Heart left ventricle (tissue), 16 donors: ENCODE measurements around the gene SSR4. TPM values are rescaled to one million over a fixed set of nuclear protein-coding genes. Genes with fewer than 3 reads are reported as not detected.
A peak's percentile ranks its signal among the peaks of the same experiment; 100 is the strongest.

Experiments used
- ATAC-seq, 4 donors: fragments of 200-7000 bp; cut with Tn5 transposase; one replicate each; pipeline ENCODE4 v1.9.1; 2020 to 2022; ENCODE audit warnings: moderate library complexity in 4 of 4, mild to moderate bottlenecking in 3 of 4, moderate number of reproducible peaks in 1 of 4
- DNase-seq, 5 donors: peaks; one replicate each; pipeline ENCODE4 v3.0.0-alpha.2; 2020
- H3K27ac ChIP-seq, 12 donors: fragments of 200-600 bp; sonication (generic) in 4 of 12; one replicate each; pipeline versions ENCODE4 v1.5.0 to v1.8.0; 2016 to 2022; ENCODE audit warnings: mild to moderate bottlenecking in 2 of 12
- H3K27me3 ChIP-seq, 9 donors: fragments of 200-600 bp; sonication (generic) in 2 of 9; one replicate each; pipeline versions ENCODE4 v1.5.1 to v1.8.0; 2016 to 2022; ENCODE audit warnings: mild to moderate bottlenecking in 3 of 9
- H3K36me3 ChIP-seq, 9 donors: fragments of 200-600 bp; sonication (generic) in 2 of 9; one replicate each; pipeline versions ENCODE4 v1.5.0 to v1.8.0; 2018 to 2022; ENCODE audit warnings: mild to moderate bottlenecking in 2 of 9
- H3K4me1 ChIP-seq, 12 donors: fragments of 200-600 bp; sonication (generic) in 4 of 12; one replicate each; pipeline versions ENCODE4 v1.5.0 to v1.8.0; 2016 to 2022; ENCODE audit warnings: mild to moderate bottlenecking in 3 of 12
- H3K4me3 ChIP-seq, 12 donors: fragments of 200-600 bp; sonication (generic) in 4 of 12; one replicate each; pipeline versions ENCODE4 v1.5.0 to v1.8.0; 2017 to 2022; ENCODE audit warnings: mild to moderate bottlenecking in 9 of 12, moderate library complexity in 4 of 12
- H3K9me3 ChIP-seq, 12 donors: fragments of 200-600 bp; sonication (generic) in 4 of 12; one replicate each; pipeline versions ENCODE4 v1.5.0 to v1.8.0; 2016 to 2022; ENCODE audit warnings: mild to moderate bottlenecking in 1 of 12
- POLR2A ChIP-seq, 2 donors: fragments of 450-650 bp; IDR thresholded peaks; one replicate each; pipeline ENCODE4 v1.6.1; 2017; ENCODE audit warnings: antibody characterized with exemption in 2 of 2, mild to moderate bottlenecking in 2 of 2, moderate library complexity in 2 of 2
- WGBS, 4 donors: extraction: QIAGEN DNeasy Blood & Tissue Kit in 2 of 4; methylation state at CpG; one replicate each; pipeline versions ENCODE4 v1.1.5 to v1.1.7; 2013 to 2018; 5-methylcytosine and 5-hydroxymethylcytosine counted together
- intact Hi-C, 10 donors: fragments of 100-400 bp; cut with DNase I; formaldehyde crosslinking; loops; one replicate each; pipeline versions ENCODE4 v1.11.1 to v1.14.2; 2022
- polyA plus RNA-seq, 2 donors: library from polyadenylated mRNA; stranded (reverse); fragments of 200-250 nt; gene quantifications; one replicate each; pipeline ENCODE4 v1.2.3, GENCODE V29; 2013
- total RNA-seq, 9 donors: library from RNA; depleted of rRNA in 2 of 9; stranded (reverse); fragments of >200 nt in 2 of 9; fragmentation: NEBNext Ultra II Directional in 3 of 9; extraction: Animal tissue kit (Norgen Biotek cat#: 25700) in 3 of 9; gene quantifications; one replicate each; pipeline versions ENCODE4 v1.1.0 to v1.2.4, GENCODE V29; 2016 to 2023
- TF ChIP-seq, protein P1 (sequence below), 12 donors: fragments of 200-600 bp; sonication (generic) in 4 of 12; IDR thresholded peaks; one replicate each; pipeline versions ENCODE4 v1.5.0 to v1.8.0; 2018 to 2022; ENCODE audit warnings: antibody characterized with exemption in 12 of 12, mild to moderate bottlenecking in 5 of 12
- donor health status: ischemic (EF 13 %, LVEDD 7.1; RV severe dilation, severe dysfunction).
- donor health status: healthy with polysubstance abuse.
- donor health status: DM: no; HTN: yes; CAD: no.
- donor health status: DM: no; HTN: no; CAD: no.
- donor health status: ischemic (EF 25% LVEDD 6.9; RV normal size, moderate dysfunction).
- donor health status: ischemic (EF 25% LVEDD 5.7; RV mildly dilated, moderate dysfunction).
- donor health status: healthy.
- donor health status: DM: yes; HTN: yes; CAD: no.
- donor health status: ischemic (EF 35%, LVEDD 5.7; RV mildly dilated, moderate dysfunction).
- donor health status: nonischemic (EF 11% LVEDD 7.7; RV severe dilation, severe dysfunction).
- donor health status: DM: yes; HTN: yes; CAD: no.
- donor health status: PGD.
- donor health status: ischemic (EF 29% LVEDD 5.4; RV normal size, mild dysfunction).
- donor health status: nonischemic (EF 23%, LVEDD 6.1; RV moderate dilation, normal function).

SSR4 gene
- total and polyA plus RNA-seq, 11 donors: 119 to 307 (median 160) TPM

DNA sequence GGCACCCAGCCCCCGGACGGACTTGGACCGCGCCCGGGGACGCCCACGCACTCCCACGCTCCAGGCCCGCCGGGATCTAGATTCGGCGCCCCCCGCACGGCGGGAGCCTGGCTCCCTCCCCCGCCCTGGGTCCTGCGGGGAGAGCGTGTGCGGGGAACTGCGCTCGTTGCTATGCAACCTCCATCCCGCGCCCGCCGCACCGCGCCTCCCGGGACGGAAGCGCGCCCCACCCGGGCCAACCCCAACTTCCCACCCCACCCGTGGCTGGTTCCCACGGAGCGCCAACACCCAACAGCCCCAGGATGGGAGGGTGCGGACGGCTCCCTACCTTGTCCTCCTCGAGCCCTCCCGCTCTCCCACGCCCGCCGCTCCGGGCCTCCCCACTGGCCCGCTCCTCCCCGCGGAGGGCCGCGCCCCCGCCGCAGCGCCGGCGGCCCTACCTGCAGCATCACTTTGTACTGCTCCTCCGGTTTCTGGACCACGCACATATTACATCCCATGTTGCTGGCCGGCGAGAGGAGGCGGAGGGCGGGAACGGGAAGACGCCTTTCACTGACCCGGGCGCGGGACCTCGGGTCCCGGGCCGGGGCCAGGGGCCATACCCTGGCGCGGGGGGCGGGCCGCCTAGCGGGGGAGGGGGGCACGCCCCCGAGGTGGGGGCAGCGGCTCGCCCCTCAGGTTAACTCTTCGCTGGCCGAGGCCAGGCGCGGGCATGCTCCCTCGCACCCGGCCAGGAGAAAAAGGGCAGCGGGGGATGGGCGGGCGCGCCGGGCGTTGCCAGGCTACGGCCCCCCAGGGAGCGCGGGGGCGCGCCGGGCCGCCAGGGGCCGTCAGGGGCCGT, 35.6 kb downstream of the SSR4 start, which contains the start of gene PDZD4:
TSS of gene PDZD4 (minus strand) at position 746 of the 841 bp plus-strand sequence. CDS start at position 500, 246 bp downstream.
- peaks cover 0 to 79% (median 0%) of the 10 kb centered on the region in 9 donors for H3K27me3 ChIP-seq
- WGBS, 4 donors: 1 to 40% (median 16%) methylated on average over 24 to 97 of the region's 97 CpGs
- intact Hi-C loops: loop anchor here in 3 of 10 donors (5.0 to 10.0 kb wide), 3 partner anchors 57 to 75 kb away; partner anchors contain the start of genes AVPR2 (in 3 of the 3) and L1CAM (in 1 of the 3)
- no peaks in the 10 kb centered on the region for H3K9me3 ChIP-seq
- H3K27ac ChIP-seq: peak within 1 kb of the TSS in 1 of 12 donors; percentile 68
- ATAC-seq (peak in 1 of 4 donors; percentile 28), DNase-seq (no peak)
- peaks cover 0 to 23% (median 0%) of the 10 kb centered on the region in 12 donors for H3K4me1 ChIP-seq
- no peak for TF ChIP-seq POLR2A (IDR thresholded peaks at IDR 0.05)
- H3K36me3 ChIP-seq: no peaks in the 10 kb centered on the region
- H3K4me3 ChIP-seq: peak within 1 kb of the TSS; percentile 19 to 59 (median 49)

DNA sequence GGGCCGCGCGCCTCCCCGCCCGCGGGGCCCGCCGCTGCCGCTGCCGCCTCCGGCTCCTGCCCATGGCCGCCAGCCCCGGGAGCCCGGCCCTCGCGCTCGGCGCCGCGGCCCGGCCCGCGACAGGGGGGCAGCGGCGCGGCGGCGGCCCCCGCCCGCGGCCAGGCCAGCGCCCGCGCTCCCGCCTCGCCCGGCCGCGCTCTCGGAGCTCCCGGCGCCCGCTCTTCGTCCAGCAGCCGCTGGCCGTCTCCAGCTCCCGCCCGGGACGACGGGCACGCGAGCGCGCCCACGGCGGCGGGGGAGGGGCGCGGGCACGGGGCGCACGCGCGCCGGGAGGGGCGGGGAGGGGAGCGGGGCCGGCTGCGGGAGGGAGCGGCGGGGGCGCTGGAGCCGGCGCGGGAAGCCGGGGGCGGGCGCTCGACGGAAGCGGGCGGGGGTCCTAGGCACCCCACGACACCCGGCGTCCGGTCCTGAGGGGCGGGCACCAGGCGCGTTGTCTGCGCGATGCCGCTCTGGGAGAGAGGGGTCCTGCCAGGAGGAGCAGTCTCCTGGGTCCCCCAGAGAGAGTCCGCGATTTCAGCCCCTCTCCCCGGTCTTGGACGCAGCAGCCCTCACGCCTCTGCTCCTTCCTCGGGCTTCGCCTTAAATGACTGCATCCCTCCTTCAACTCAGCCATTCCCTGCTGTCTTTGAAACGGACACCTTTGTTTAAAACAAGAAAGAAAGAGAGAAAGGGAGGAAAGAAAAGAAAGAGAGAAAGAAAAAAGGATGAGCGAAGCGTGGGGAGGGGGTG, 36.4 kb downstream of the SSR4 start:
- Histone ChIP-seq H3K36me3 (no peaks in the 10 kb centered on the region), H3K27me3 (peaks cover 0 to 71% (median 0%) of the 10 kb centered on the region in 9 donors), H3K9me3 (no peaks in the 10 kb centered on the region), H3K27ac (no peak overlapping the region), H3K4me1 (peaks cover 0 to 23% (median 0%) of the 10 kb centered on the region in 12 donors), H3K4me3 (peak overlapping the region in 7 of 12 donors; percentile 26 to 59 (median 51))
- 3 to 35% (median 13%) methylated on average over 10 to 100 of the region's 102 CpGs for WGBS, 4 donors
- ATAC-seq (no peak), DNase-seq (no peak)
- intact Hi-C loops: loop anchor here in 2 of 10 donors (10.0 kb wide), 1 partner anchor 74 kb away; the partner anchor contains the start of gene AVPR2 (in 2 of the 2)
- no peak for TF ChIP-seq POLR2A (IDR thresholded peaks at IDR 0.05)
- TF ChIP-seq, protein P1, sequence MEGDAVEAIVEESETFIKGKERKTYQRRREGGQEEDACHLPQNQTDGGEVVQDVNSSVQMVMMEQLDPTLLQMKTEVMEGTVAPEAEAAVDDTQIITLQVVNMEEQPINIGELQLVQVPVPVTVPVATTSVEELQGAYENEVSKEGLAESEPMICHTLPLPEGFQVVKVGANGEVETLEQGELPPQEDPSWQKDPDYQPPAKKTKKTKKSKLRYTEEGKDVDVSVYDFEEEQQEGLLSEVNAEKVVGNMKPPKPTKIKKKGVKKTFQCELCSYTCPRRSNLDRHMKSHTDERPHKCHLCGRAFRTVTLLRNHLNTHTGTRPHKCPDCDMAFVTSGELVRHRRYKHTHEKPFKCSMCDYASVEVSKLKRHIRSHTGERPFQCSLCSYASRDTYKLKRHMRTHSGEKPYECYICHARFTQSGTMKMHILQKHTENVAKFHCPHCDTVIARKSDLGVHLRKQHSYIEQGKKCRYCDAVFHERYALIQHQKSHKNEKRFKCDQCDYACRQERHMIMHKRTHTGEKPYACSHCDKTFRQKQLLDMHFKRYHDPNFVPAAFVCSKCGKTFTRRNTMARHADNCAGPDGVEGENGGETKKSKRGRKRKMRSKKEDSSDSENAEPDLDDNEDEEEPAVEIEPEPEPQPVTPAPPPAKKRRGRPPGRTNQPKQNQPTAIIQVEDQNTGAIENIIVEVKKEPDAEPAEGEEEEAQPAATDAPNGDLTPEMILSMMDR (IDR thresholded peaks at IDR 0.05): no peak

DNA sequence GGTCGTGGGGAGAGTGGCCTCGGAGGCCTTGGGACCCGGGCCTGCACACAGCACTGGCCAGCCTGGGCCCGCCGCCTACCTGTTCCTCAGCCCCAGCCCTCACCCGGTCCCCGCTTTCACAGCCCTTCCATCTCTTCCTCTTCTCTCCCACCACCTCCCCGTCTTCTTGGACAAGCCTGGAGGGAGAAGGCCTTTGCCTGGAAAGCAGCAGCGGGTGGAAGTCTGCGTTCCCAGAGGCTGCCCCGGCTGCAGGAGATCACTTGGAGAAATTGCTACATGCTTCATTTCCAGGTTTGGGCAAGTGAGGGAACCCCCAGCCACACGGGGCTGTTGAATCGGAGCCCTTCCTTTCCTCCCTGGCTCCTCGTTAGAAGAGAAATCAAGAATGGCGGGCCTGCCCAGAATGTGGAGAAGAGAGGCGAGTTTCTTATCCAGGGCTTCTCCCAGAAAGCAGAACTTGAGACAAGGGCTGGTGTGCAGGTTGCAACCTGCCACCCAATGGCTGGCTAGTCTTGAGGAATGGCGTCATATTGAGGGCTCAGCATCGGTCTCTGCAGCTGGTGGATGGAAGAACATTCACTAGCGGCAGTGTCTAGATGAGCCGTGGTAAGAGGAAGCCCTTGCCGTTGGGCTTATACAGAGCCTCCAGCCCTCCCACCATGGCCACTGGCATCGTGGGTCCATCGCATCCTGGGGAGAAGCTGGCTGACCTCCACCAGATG, 37.1 kb downstream of the SSR4 start:
- Histone ChIP-seq H3K4me1 (peaks cover 0 to 23% (median 0%) of the 10 kb centered on the region in 12 donors), H3K27me3 (peaks cover 0 to 69% (median 0%) of the 10 kb centered on the region in 9 donors), H3K4me3 (no peak overlapping the region), H3K9me3 (no peaks in the 10 kb centered on the region), H3K36me3 (no peaks in the 10 kb centered on the region), H3K27ac (no peak overlapping the region)
- ATAC-seq: no peak
- intact Hi-C loops: loop anchor here in 2 of 10 donors (10.0 kb wide), 1 partner anchor 73 kb away; the partner anchor contains the start of gene AVPR2 (in 2 of the 2)
- WGBS, 4 donors: 60 to 71% (median 67%) methylated on average over 19 to 23 of the region's 23 CpGs
- TF ChIP-seq, protein P1 (IDR thresholded peaks at IDR 0.05): no peak
- TF ChIP-seq POLR2A (IDR thresholded peaks at IDR 0.05): no peak
- DNase-seq: no peak

DNA sequence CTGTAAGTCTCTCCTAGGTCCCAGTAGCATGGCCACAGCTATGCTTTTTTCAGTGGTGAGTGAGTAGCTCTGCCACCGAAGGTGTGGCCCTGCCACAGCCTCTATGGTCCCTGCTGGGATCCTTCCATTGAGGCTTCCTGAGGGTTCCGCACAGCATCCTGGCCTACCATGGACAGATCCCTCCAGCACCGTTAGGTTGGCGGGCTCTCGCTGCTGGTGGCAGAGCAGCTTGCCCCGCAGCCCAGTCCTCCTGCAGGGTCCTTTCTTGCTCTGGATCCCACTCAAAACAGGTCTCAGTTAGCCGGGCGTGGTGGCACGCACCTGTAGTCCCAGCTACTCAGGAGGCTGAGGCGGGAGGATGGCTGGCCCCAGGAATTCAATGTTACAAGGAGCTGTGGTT, 38.3 kb downstream of the SSR4 start:
- 73 to 86% (median 78%) methylated on average over 9 to 10 of the region's 10 CpGs for WGBS, 4 donors
- TF ChIP-seq POLR2A (IDR thresholded peaks at IDR 0.05): no peak
- TF ChIP-seq, protein P1 (IDR thresholded peaks at IDR 0.05): no peak
- ATAC-seq (no peak), DNase-seq (no peak)
- intact Hi-C loops: loop anchor here in 2 of 10 donors (10.0 kb wide), 1 partner anchor 72 kb away; the partner anchor contains the start of gene AVPR2 (in 2 of the 2)
- peaks cover 0 to 67% (median 0%) of the 10 kb centered on the region in 9 donors for H3K27me3 ChIP-seq
- H3K4me3 ChIP-seq: no peak overlapping the region
- H3K36me3 ChIP-seq: no peaks in the 10 kb centered on the region
- H3K4me1 ChIP-seq: peaks cover 0 to 23% (median 0%) of the 10 kb centered on the region in 12 donors
- H3K9me3 ChIP-seq: no peaks in the 10 kb centered on the region
- H3K27ac ChIP-seq: no peak overlapping the region
